Stomach (tissue), 4 donors: ENCODE results near the gene LMAN1.

Source experiments
- POLR2AphosphoS5 ChIP-seq, 3 donors: sonication (generic); formaldehyde crosslinking; IDR thresholded peaks; one replicate each; pipeline ENCODE4 v1.6.1; 2016; ENCODE audit warnings: antibody characterized with exemption in 3 of 3
- TF ChIP-seq, protein P1 (sequence below), 7 experiments: fragments of 450-650 bp in 4 of 7; fragments of 200-600 bp in 3 of 7; sonication (generic) in 3 of 7; IDR thresholded peaks; one replicate each; pipeline ENCODE4 v1.5.1; 2016 to 2019; ENCODE audit warnings: antibody characterized with exemption in 7 of 7, control low read depth in 2 of 7, mild to moderate bottlenecking in 1 of 7

- no peak for TF ChIP-seq POLR2AphosphoS5 (IDR thresholded peaks at IDR 0.05)
- TF ChIP-seq, protein P1, sequence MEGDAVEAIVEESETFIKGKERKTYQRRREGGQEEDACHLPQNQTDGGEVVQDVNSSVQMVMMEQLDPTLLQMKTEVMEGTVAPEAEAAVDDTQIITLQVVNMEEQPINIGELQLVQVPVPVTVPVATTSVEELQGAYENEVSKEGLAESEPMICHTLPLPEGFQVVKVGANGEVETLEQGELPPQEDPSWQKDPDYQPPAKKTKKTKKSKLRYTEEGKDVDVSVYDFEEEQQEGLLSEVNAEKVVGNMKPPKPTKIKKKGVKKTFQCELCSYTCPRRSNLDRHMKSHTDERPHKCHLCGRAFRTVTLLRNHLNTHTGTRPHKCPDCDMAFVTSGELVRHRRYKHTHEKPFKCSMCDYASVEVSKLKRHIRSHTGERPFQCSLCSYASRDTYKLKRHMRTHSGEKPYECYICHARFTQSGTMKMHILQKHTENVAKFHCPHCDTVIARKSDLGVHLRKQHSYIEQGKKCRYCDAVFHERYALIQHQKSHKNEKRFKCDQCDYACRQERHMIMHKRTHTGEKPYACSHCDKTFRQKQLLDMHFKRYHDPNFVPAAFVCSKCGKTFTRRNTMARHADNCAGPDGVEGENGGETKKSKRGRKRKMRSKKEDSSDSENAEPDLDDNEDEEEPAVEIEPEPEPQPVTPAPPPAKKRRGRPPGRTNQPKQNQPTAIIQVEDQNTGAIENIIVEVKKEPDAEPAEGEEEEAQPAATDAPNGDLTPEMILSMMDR (IDR thresholded peaks at IDR 0.05) = no peak
Measured at GRCh38 chr18:59282341-59282740, 76.7 kb downstream of the LMAN1 start.
